ENCODE data around the gene SLC38A3. TPM values are rescaled to one million over a fixed set of nuclear protein-coding genes. Genes with fewer than 3 reads are reported as not detected.

Gene SLC38A3
- total and polyA plus RNA-seq, 2 experiments from 2014 or later, result 0.28 to 1.3 TPM

DNA sequence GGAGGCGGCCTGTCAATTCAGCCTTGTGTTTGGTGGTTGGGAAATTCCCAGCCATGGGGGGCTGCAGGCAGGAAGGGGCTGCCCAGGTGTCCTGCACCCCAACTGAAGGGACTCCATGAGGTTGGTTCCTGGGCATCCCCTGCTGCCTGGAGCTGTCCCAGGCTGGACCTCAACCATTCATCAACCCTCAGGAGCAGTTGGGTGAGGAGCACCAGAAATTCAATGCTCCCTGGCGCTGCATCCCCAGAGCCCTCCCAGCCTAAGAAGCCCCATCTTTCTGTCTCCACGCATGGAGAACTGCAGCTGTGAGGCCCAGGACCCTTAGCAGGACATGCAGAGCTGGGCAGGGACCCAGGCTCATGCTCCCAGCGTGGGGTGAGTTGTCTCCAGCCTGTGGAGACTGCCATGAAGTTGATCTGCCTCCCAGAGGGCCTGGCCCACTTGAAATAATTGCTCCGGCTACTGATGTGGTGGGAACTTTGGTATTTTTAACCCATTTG is 55.9 kb downstream of the SLC38A3 start:
- peaks cover 37% of the 10 kb centered on the region for H3K36me3 Mint-ChIP-seq (ENCODE audit: low read depth)
- Histone ChIP-seq H3K79me2 (replicated peaks; ENCODE audit: insufficient read depth) (no peaks in the 10 kb centered on the region), H4K20me1 (replicated peaks; ENCODE audit: insufficient read depth) (no peaks in the 10 kb centered on the region; the same call in 1 of the 2 replicates), H3K36me3 (ENCODE audit: insufficient read depth) (peaks cover 14% of the 10 kb centered on the region), H3K4me1 (ENCODE audit: insufficient read depth) (peaks cover 30% of the 10 kb centered on the region), H3F3A (replicated peaks; ENCODE audit: low read depth) (peaks cover 33% of the 10 kb centered on the region), H3K27ac (ENCODE audit: low read depth) (no peak overlapping the region), H3K27me3 (ENCODE audit: insufficient read depth) (no peaks in the 10 kb centered on the region), H2AFZ (no peak overlapping the region), H3K9me2 (ENCODE audit: insufficient read depth) (no peaks in the 10 kb centered on the region), H3K4me3 (peak overlapping the region; percentile 77), H3K4me2 (peak overlapping the region; percentile 83)
- ATAC-seq (no peak), DNase-seq (ENCODE audit: low spot score) (no peak)
- H3K4me3 Mint-ChIP-seq, result peak overlapping the region; percentile 70
- H3K4me1 Mint-ChIP-seq, result peaks cover 43% of the 10 kb centered on the region
- no peak for TF ChIP-seq ZNF331 (CRISPR knock-in tag; IDR thresholded peaks at IDR 0.05; ENCODE audit: low read depth)
- TF ChIP-seq, protein P1, sequence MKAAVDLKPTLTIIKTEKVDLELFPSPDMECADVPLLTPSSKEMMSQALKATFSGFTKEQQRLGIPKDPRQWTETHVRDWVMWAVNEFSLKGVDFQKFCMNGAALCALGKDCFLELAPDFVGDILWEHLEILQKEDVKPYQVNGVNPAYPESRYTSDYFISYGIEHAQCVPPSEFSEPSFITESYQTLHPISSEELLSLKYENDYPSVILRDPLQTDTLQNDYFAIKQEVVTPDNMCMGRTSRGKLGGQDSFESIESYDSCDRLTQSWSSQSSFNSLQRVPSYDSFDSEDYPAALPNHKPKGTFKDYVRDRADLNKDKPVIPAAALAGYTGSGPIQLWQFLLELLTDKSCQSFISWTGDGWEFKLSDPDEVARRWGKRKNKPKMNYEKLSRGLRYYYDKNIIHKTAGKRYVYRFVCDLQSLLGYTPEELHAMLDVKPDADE (IDR thresholded peaks at IDR 0.05), result no peak
- no peak for TF ChIP-seq NANOG (IDR thresholded peaks at IDR 0.05; ENCODE audit: borderline replicate concordance)
- TF ChIP-seq ZNF114 (CRISPR knock-in tag; IDR thresholded peaks at IDR 0.05), result no peak
- TF ChIP-seq, protein P2, sequence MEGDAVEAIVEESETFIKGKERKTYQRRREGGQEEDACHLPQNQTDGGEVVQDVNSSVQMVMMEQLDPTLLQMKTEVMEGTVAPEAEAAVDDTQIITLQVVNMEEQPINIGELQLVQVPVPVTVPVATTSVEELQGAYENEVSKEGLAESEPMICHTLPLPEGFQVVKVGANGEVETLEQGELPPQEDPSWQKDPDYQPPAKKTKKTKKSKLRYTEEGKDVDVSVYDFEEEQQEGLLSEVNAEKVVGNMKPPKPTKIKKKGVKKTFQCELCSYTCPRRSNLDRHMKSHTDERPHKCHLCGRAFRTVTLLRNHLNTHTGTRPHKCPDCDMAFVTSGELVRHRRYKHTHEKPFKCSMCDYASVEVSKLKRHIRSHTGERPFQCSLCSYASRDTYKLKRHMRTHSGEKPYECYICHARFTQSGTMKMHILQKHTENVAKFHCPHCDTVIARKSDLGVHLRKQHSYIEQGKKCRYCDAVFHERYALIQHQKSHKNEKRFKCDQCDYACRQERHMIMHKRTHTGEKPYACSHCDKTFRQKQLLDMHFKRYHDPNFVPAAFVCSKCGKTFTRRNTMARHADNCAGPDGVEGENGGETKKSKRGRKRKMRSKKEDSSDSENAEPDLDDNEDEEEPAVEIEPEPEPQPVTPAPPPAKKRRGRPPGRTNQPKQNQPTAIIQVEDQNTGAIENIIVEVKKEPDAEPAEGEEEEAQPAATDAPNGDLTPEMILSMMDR (conservative IDR thresholded peaks at IDR 0.05; ENCODE audit: low read depth in 2 of 2), result no peak
- no peak for TF ChIP-seq JUNB (IDR thresholded peaks at IDR 0.05; ENCODE audit: unreplicated experiment)
- TF ChIP-seq, protein P3, sequence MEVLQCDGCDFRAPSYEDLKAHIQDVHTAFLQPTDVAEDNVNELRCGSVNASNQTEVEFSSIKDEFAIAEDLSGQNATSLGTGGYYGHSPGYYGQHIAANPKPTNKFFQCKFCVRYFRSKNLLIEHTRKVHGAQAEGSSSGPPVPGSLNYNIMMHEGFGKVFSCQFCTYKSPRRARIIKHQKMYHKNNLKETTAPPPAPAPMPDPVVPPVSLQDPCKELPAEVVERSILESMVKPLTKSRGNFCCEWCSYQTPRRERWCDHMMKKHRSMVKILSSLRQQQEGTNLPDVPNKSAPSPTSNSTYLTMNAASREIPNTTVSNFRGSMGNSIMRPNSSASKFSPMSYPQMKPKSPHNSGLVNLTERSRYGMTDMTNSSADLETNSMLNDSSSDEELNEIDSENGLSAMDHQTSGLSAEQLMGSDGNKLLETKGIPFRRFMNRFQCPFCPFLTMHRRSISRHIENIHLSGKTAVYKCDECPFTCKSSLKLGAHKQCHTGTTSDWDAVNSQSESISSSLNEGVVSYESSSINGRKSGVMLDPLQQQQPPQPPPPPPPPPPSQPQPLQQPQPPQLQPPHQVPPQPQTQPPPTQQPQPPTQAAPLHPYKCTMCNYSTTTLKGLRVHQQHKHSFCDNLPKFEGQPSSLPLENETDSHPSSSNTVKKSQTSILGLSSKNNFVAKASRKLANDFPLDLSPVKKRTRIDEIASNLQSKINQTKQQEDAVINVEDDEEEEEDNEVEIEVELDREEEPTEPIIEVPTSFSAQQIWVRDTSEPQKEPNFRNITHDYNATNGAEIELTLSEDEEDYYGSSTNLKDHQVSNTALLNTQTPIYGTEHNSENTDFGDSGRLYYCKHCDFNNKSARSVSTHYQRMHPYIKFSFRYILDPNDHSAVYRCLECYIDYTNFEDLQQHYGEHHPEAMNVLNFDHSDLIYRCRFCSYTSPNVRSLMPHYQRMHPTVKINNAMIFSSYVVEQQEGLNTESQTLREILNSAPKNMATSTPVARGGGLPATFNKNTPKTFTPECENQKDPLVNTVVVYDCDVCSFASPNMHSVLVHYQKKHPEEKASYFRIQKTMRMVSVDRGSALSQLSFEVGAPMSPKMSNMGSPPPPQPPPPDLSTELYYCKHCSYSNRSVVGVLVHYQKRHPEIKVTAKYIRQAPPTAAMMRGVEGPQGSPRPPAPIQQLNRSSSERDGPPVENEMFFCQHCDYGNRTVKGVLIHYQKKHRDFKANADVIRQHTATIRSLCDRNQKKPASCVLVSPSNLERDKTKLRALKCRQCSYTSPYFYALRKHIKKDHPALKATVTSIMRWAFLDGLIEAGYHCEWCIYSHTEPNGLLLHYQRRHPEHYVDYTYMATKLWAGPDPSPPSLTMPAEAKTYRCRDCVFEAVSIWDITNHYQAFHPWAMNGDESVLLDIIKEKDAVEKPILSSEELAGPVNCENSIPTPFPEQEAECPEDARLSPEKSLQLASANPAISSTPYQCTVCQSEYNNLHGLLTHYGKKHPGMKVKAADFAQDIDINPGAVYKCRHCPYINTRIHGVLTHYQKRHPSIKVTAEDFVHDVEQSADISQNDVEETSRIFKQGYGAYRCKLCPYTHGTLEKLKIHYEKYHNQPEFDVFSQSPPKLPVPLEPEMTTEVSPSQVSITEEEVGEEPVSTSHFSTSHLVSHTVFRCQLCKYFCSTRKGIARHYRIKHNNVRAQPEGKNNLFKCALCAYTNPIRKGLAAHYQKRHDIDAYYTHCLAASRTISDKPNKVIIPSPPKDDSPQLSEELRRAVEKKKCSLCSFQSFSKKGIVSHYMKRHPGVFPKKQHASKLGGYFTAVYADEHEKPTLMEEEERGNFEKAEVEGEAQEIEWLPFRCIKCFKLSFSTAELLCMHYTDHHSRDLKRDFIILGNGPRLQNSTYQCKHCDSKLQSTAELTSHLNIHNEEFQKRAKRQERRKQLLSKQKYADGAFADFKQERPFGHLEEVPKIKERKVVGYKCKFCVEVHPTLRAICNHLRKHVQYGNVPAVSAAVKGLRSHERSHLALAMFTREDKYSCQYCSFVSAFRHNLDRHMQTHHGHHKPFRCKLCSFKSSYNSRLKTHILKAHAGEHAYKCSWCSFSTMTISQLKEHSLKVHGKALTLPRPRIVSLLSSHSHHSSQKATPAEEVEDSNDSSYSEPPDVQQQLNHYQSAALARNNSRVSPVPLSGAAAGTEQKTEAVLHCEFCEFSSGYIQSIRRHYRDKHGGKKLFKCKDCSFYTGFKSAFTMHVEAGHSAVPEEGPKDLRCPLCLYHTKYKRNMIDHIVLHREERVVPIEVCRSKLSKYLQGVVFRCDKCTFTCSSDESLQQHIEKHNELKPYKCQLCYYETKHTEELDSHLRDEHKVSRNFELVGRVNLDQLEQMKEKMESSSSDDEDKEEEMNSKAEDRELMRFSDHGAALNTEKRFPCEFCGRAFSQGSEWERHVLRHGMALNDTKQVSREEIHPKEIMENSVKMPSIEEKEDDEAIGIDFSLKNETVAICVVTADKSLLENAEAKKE (CRISPR knock-in tag; IDR thresholded peaks at IDR 0.05), result no peak
- no peak for TF ChIP-seq EZH2phosphoT487 (IDR thresholded peaks at IDR 0.05; ENCODE audit: unreplicated experiment)
- TF ChIP-seq STAT1 (IDR thresholded peaks at IDR 0.05; ENCODE audit: unreplicated experiment), result no peak
- TF ChIP-seq POLR2AphosphoS5 (IDR thresholded peaks at IDR 0.05; ENCODE audit: low read depth), result no peak
- TF ChIP-seq, protein P4, sequence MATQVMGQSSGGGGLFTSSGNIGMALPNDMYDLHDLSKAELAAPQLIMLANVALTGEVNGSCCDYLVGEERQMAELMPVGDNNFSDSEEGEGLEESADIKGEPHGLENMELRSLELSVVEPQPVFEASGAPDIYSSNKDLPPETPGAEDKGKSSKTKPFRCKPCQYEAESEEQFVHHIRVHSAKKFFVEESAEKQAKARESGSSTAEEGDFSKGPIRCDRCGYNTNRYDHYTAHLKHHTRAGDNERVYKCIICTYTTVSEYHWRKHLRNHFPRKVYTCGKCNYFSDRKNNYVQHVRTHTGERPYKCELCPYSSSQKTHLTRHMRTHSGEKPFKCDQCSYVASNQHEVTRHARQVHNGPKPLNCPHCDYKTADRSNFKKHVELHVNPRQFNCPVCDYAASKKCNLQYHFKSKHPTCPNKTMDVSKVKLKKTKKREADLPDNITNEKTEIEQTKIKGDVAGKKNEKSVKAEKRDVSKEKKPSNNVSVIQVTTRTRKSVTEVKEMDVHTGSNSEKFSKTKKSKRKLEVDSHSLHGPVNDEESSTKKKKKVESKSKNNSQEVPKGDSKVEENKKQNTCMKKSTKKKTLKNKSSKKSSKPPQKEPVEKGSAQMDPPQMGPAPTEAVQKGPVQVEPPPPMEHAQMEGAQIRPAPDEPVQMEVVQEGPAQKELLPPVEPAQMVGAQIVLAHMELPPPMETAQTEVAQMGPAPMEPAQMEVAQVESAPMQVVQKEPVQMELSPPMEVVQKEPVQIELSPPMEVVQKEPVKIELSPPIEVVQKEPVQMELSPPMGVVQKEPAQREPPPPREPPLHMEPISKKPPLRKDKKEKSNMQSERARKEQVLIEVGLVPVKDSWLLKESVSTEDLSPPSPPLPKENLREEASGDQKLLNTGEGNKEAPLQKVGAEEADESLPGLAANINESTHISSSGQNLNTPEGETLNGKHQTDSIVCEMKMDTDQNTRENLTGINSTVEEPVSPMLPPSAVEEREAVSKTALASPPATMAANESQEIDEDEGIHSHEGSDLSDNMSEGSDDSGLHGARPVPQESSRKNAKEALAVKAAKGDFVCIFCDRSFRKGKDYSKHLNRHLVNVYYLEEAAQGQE (IDR thresholded peaks at IDR 0.05; ENCODE audit: unreplicated experiment), result no peak
- TF ChIP-seq EZH2 (IDR thresholded peaks at IDR 0.05; ENCODE audit: low read depth, unreplicated experiment), result no peak
- TF ChIP-seq CREB1 (CRISPR knock-in tag; IDR thresholded peaks at IDR 0.05; ENCODE audit: low read depth), result no peak
- no peak overlapping the region; the same call in 1 of the 2 replicates for H3K27ac Mint-ChIP-seq
- H3K9me3 Mint-ChIP-seq, result no peaks in the 10 kb centered on the region
- peaks cover 27% of the 10 kb centered on the region for H3K27me3 Mint-ChIP-seq (ENCODE audit: insufficient read depth, low read depth, poor library complexity)

Data from GM23338 (cell line).